ENCODE data around the gene DNAJC9. TPM values are rescaled to one million over a fixed set of nuclear protein-coding genes. Genes with fewer than 3 reads are reported as not detected.

Gene DNAJC9
- 10 to 100 TPM; 15.4 to 15.8 TPM for total RNA-seq
- polyA plus RNA-seq (2013, experiment 1 of 2): 18.6 TPM
- polyA plus RNA-seq (2013, experiment 2 of 2): 20.2 TPM
- 27.5 to 220 (median 57.8) reads per million in 172 experiments for total RNA-seq

- H3K27ac Mint-ChIP-seq: peak within 1 kb of the TSS; percentile 86
- ChIA-PET CTCF (interaction anchor here (1.2 kb wide), 1 partner anchor 20 kb away, joined by 3 read pairs; no protein-coding TSS in a partner anchor), POLR2A (interaction anchor here (0.6 to 2.2 kb wide), 22 partner anchors 9 to 1963 kb away, joined by 3 to 20 read pairs (median 5); partner anchors contain the start of genes ANXA7, CFAP70, ECD and FAM149B1)
- no peaks in the 10 kb centered on the region for H3K27me3 ChIP-seq (ENCODE audit: control insufficient read depth in 1 of 2, insufficient read depth in 2 of 2, low read length in 2 of 2)
- H3K4me3 Mint-ChIP-seq: peak within 1 kb of the TSS; percentile 96
- peaks cover 87% of the 10 kb centered on the region for H3K36me3 Mint-ChIP-seq (ENCODE audit: low read depth)
- peaks cover 67% of the 10 kb centered on the region for H3K4me1 Mint-ChIP-seq (ENCODE audit: low read depth)
- H3K36me3 ChIP-seq (ENCODE audit: insufficient read depth, low read length): peaks cover 48% of the 10 kb centered on the region
- no peaks in the 10 kb centered on the region for H3K9me3 ChIP-seq (ENCODE audit: control insufficient read depth in 1 of 2, insufficient read depth in 1 of 2, low read length in 2 of 2)
- TF ChIP-seq CTCF (IDR thresholded peaks at IDR 0.05): no peak
- intact Hi-C loops (cut with DNase I, micrococcal nuclease): loop anchor here (2.0 to 10.0 kb wide), 6 partner anchors 80 to 890 kb away; partner anchors contain the start of genes ECD (in 1 of the 2), FAM149B1 (in 1 of the 2), MICU1 (in 1 of the 2) and P4HA1 (in 1 of the 2)
- no peaks in the 10 kb centered on the region for H3K27me3 Mint-ChIP-seq
- peak within 1 kb of the TSS; percentile 81 to 94 for H3K27ac ChIP-seq (ENCODE audit: low read depth in 1 of 2, low read length in 2 of 2)
- no peaks in the 10 kb centered on the region for H3K9me3 Mint-ChIP-seq
- DNase-seq (peak; percentile 94 to 99 (median 97)), ATAC-seq (ENCODE audit: poor library complexity) (peak; percentile 85)
- peak within 1 kb of the TSS; percentile 81 for H3K4me3 ChIP-seq (ENCODE audit: low read length)
- H3K4me1 ChIP-seq (ENCODE audit: insufficient read depth, low read length): peaks cover 26% of the 10 kb centered on the region
These were observed at the start of gene DNAJC9 for GRCh38 chr10:73246646-73247508. Gene DNAJC9 (minus strand): TSS chr10:73247255. CDS start chr10:73247189, 66 bp downstream.

GRCh38 chr10:73293461-73293860 is 46.4 kb upstream of the DNAJC9 start:
- ATAC-seq (ENCODE audit: poor library complexity) (no peak), DNase-seq (no peak)
- POLR2A ChIA-PET: interaction anchor here (0.6 kb wide), 1 partner anchor 102 kb away, joined by 3 read pairs; no protein-coding TSS in a partner anchor
- peaks cover 3% of the 10 kb centered on the region for H3K9me3 Mint-ChIP-seq
- CTCF ChIA-PET: no interaction called here
- no peak overlapping the region for H3K27ac Mint-ChIP-seq
- TF ChIP-seq CTCF (IDR thresholded peaks at IDR 0.05): no peak
- intact Hi-C loops (cut with DNase I, micrococcal nuclease): no loop called here
- no peaks in the 10 kb centered on the region for H3K36me3 ChIP-seq (ENCODE audit: insufficient read depth, low read length)
- no peaks in the 10 kb centered on the region for H3K27me3 Mint-ChIP-seq
- H3K4me3 ChIP-seq (ENCODE audit: low read length): no peak overlapping the region
- peaks cover 0 to 7% of the 10 kb centered on the region in 2 experiments for H3K9me3 ChIP-seq (ENCODE audit: control insufficient read depth in 1 of 2, insufficient read depth in 1 of 2, low read length in 2 of 2)
- peaks cover 17% of the 10 kb centered on the region for H3K36me3 Mint-ChIP-seq (ENCODE audit: low read depth)
- H3K4me3 Mint-ChIP-seq: no peak overlapping the region
- no peak overlapping the region for H3K27ac ChIP-seq (ENCODE audit: low read depth in 1 of 2, low read length in 2 of 2)
- H3K27me3 ChIP-seq (ENCODE audit: control insufficient read depth in 1 of 2, insufficient read depth in 2 of 2, low read length in 2 of 2): no peaks in the 10 kb centered on the region
- H3K4me1 Mint-ChIP-seq (ENCODE audit: low read depth): no peaks in the 10 kb centered on the region
- no peaks in the 10 kb centered on the region for H3K4me1 ChIP-seq (ENCODE audit: insufficient read depth, low read length)

DNA sequence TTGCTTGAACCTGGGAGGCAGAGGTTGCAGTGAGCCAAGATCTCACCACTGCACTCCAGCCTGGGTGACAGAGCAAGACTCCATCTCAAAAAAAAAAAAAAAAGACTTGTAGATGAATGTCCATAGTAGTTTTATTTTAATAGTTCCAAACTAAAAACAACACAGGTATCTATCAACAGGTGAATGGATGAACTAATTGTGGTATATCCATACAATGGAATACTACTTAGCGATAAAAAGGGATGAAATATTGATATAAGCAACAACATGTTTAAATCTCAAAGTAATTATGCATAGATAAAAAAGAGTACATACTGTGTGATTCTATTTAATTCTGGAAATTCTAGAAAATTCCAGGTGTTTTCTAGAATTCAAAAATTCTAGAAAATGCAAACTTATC is 42.9 kb upstream of the DNAJC9 start:
- Histone ChIP-seq H3K9me3 (ENCODE audit: control insufficient read depth in 1 of 2, insufficient read depth in 1 of 2, low read length in 2 of 2) (peaks cover 0 to 7% of the 10 kb centered on the region in 2 experiments), H3K27me3 (ENCODE audit: control insufficient read depth in 1 of 2, insufficient read depth in 2 of 2, low read length in 2 of 2) (no peaks in the 10 kb centered on the region), H3K36me3 (ENCODE audit: insufficient read depth, low read length) (no peaks in the 10 kb centered on the region), H3K4me3 (ENCODE audit: low read length) (no peak overlapping the region), H3K4me1 (ENCODE audit: insufficient read depth, low read length) (no peaks in the 10 kb centered on the region), H3K27ac (ENCODE audit: low read depth in 1 of 2, low read length in 2 of 2) (no peak overlapping the region)
- Mint-ChIP-seq H3K4me3 (no peak overlapping the region), H3K27me3 (no peaks in the 10 kb centered on the region), H3K36me3 (ENCODE audit: low read depth) (peaks cover 17% of the 10 kb centered on the region), H3K27ac (no peak overlapping the region), H3K9me3 (peaks cover 3% of the 10 kb centered on the region), H3K4me1 (ENCODE audit: low read depth) (no peaks in the 10 kb centered on the region)
- intact Hi-C loops (cut with DNase I, micrococcal nuclease): no loop called here
- TF ChIP-seq CTCF (IDR thresholded peaks at IDR 0.05): no peak
- DNase-seq (no peak), ATAC-seq (ENCODE audit: poor library complexity) (no peak)
- ChIA-PET CTCF (no interaction called here), POLR2A (no interaction called here)
